Liver (tissue), 9 donors: ENCODE measurements around the gene TLNRD1. TPM values are rescaled to one million over a fixed set of nuclear protein-coding genes. Genes with fewer than 3 reads are reported as not detected.

ENCODE experiments used
- DNase-seq: peaks from one replicate; pipeline ENCODE4 v3.0.0-alpha.2; 2017; ENCODE audit warnings: low spot score
- H3K27ac ChIP-seq, 2 donors: one replicate each; pipeline ENCODE4 v1.7.0; 2013; ENCODE audit warnings: inconsistent platforms in 2 of 2, low read length in 2 of 2, control low read depth in 1 of 2, low read depth in 1 of 2, mild to moderate bottlenecking in 1 of 2
- H3K27me3 ChIP-seq, 4 donors: one replicate each; pipeline versions ENCODE4 v1.6.1 to v1.7.0; 2013; ENCODE audit warnings: low read length in 3 of 4, inconsistent platforms in 1 of 4, mild to moderate bottlenecking in 1 of 4, moderate library complexity in 1 of 4; ENCODE audit not compliant: control insufficient read depth in 4 of 4, insufficient read depth in 4 of 4
- H3K36me3 ChIP-seq, 4 donors: one replicate each; pipeline versions ENCODE4 v1.6.1 to v1.7.0; 2013; ENCODE audit warnings: low read length in 3 of 4, mild to moderate bottlenecking in 3 of 4, low read depth in 1 of 4, moderate library complexity in 1 of 4; ENCODE audit not compliant: control insufficient read depth in 4 of 4, insufficient read depth in 3 of 4
- H3K4me1 ChIP-seq, 4 donors: one replicate each; pipeline versions ENCODE4 v1.6.1 to v1.7.0; 2013; ENCODE audit warnings: low read length in 3 of 4, mild to moderate bottlenecking in 3 of 4, moderate library complexity in 1 of 4; ENCODE audit not compliant: control insufficient read depth in 4 of 4, insufficient read depth in 4 of 4
- H3K4me3 ChIP-seq, 3 donors: one replicate each; pipeline versions ENCODE4 v1.6.1 to v1.7.0; 2013; ENCODE audit warnings: low read length in 3 of 3, control low read depth in 1 of 3, low read depth in 1 of 3, mild to moderate bottlenecking in 1 of 3
- H3K9ac ChIP-seq, 2 donors: one replicate each; pipeline ENCODE4 v1.7.0; 2013; ENCODE audit warnings: low read length in 2 of 2, mild to moderate bottlenecking in 2 of 2, moderate library complexity in 2 of 2, control low read depth in 1 of 2, low read depth in 1 of 2
- H3K9me3 ChIP-seq, 4 donors: one replicate each; pipeline versions ENCODE4 v1.6.1 to v1.7.0; 2013; ENCODE audit warnings: low read length in 3 of 4; ENCODE audit not compliant: control insufficient read depth in 4 of 4
- EGR1 ChIP-seq, 2 donors: IDR thresholded peaks; 2 replicates each; pipeline ENCODE4 v1.6.1; 2016 to 2018; ENCODE audit warnings: antibody characterized with exemption in 2 of 2, low read depth in 2 of 2
- FOXA2 ChIP-seq: IDR thresholded peaks from 2 replicates; pipeline ENCODE4 v1.6.1; 2016; ENCODE audit warnings: antibody characterized with exemption
- HNF4A ChIP-seq, 2 donors: conservative IDR thresholded peaks; 2 replicates each; pipeline ENCODE4 v1.6.1; 2016; ENCODE audit warnings: antibody characterized with exemption in 2 of 2, mild to moderate bottlenecking in 2 of 2
- NR2F2 ChIP-seq: IDR thresholded peaks from 2 replicates; pipeline ENCODE4 v1.6.1; 2016; ENCODE audit warnings: antibody characterized with exemption
- RXRA ChIP-seq, 2 donors: IDR thresholded peaks; 2 replicates each; pipeline ENCODE4 v1.6.1; 2017 to 2018; ENCODE audit warnings: antibody characterized with exemption in 2 of 2, mild to moderate bottlenecking in 1 of 2
- SP1 ChIP-seq: IDR thresholded peaks from 2 replicates; pipeline ENCODE4 v1.6.1; 2018; ENCODE audit warnings: antibody characterized with exemption, mild to moderate bottlenecking
- TAF1 ChIP-seq: conservative IDR thresholded peaks from 2 replicates; pipeline ENCODE4 v1.6.1; 2016; ENCODE audit warnings: antibody characterized with exemption, mild to moderate bottlenecking
- WGBS: extraction: QIAGEN DNeasy Blood & Tissue Kit; methylation state at CpG from one replicate; pipeline ENCODE4 v1.1.7; 2013; 5-methylcytosine and 5-hydroxymethylcytosine counted together
- polyA plus RNA-seq, 2 donors: library from polyadenylated mRNA; stranded (reverse) in 1 of 2; unstranded in 1 of 2; fragments of 200-250 nt in 1 of 2; fragments of >200 nt in 1 of 2; fragmentation: Nextera tagmentation in 1 of 2; extraction: Ambion mirVana in 1 of 2; gene quantifications; one replicate each; pipeline versions ENCODE4 v1.2.1 to v1.2.3, GENCODE V29; 2013 to 2015
- total RNA-seq, 2 donors: library from RNA; depleted of rRNA; stranded (reverse); fragments of >200 nt; gene quantifications; one replicate each; pipeline ENCODE4 v1.2.3, GENCODE V29; 2014
- TF ChIP-seq, protein P1 (sequence below): IDR thresholded peaks from 2 replicates; pipeline ENCODE4 v1.6.1; 2016; ENCODE audit warnings: antibody characterized with exemption, mild to moderate bottlenecking
- TF ChIP-seq, protein P2 (sequence below): IDR thresholded peaks from 2 replicates; pipeline ENCODE4 v1.6.1; 2016; ENCODE audit warnings: antibody characterized with exemption
- TF ChIP-seq, protein P3 (sequence below): IDR thresholded peaks from 2 replicates; pipeline ENCODE4 v1.6.1; 2016; ENCODE audit warnings: antibody characterized with exemption
- TF ChIP-seq, protein P4 (sequence below): IDR thresholded peaks from 2 replicates; pipeline ENCODE4 v1.6.1; 2016; ENCODE audit warnings: antibody characterized with exemption
- donor health status: healthy.
- donor health status: healthy.
- donor health status: healthy.
- donor health status: healthy.
- donor health status: healthy.

Gene TLNRD1
- total and polyA plus RNA-seq, 4 donors, result 1.1 to 5.8 (median 3.2) TPM

DNA sequence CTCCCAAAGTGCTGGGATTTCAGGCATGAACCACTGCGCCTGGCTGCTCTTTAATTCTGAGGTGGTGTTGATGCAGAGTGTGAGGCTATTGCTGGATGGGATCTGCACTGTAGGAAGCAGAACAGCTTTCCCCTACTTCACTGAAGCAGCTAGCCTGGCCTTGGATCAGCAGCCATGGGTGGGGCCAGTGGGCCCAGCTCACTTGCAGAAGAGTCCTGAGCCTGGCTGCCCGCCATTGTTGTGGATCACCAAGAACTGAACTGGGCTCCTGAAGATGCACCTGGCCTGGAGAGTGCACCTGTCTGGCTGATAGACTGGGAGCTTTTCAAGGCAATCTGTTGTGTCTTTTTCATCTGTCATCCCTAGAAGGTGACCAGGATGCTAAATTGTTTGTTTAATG is 11.9 kb downstream of the TLNRD1 start (continued):
- TF ChIP-seq, protein P1, sequence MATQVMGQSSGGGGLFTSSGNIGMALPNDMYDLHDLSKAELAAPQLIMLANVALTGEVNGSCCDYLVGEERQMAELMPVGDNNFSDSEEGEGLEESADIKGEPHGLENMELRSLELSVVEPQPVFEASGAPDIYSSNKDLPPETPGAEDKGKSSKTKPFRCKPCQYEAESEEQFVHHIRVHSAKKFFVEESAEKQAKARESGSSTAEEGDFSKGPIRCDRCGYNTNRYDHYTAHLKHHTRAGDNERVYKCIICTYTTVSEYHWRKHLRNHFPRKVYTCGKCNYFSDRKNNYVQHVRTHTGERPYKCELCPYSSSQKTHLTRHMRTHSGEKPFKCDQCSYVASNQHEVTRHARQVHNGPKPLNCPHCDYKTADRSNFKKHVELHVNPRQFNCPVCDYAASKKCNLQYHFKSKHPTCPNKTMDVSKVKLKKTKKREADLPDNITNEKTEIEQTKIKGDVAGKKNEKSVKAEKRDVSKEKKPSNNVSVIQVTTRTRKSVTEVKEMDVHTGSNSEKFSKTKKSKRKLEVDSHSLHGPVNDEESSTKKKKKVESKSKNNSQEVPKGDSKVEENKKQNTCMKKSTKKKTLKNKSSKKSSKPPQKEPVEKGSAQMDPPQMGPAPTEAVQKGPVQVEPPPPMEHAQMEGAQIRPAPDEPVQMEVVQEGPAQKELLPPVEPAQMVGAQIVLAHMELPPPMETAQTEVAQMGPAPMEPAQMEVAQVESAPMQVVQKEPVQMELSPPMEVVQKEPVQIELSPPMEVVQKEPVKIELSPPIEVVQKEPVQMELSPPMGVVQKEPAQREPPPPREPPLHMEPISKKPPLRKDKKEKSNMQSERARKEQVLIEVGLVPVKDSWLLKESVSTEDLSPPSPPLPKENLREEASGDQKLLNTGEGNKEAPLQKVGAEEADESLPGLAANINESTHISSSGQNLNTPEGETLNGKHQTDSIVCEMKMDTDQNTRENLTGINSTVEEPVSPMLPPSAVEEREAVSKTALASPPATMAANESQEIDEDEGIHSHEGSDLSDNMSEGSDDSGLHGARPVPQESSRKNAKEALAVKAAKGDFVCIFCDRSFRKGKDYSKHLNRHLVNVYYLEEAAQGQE, result no peak

DNA sequence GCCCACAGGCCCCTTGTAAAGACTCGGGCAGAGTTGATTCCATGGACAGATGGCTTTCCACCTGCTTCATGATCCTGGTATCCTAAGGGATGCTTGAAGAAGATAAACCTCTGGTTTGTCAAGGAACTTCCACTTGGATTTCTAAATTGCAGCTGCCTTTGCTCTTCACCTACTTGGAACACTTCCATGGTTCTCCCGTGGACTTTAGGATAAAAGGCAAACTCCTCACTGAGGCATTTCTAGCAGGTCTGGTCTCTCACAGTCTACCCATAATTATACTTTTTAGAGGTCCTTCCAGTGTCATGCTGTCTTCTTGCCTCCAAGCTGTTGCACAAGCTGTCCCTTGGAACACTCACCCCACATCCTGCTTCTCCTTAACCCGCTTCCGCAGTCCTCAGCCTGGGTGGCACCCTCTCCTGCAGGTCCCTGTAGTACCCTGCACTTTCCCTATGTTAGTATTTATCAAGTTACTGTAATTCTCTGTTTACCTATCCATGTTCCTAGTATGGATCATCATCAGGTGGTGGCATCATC is 12.7 kb downstream of the TLNRD1 start:
- Histone ChIP-seq H3K9me3 (no peaks in the 10 kb centered on the region), H3K36me3 (no peaks in the 10 kb centered on the region), H3K27ac (peak overlapping the region in 1 of 2 donors; percentile 38), H3K9ac (no peak overlapping the region), H3K27me3 (no peaks in the 10 kb centered on the region), H3K4me3 (no peak overlapping the region), H3K4me1 (peaks cover 6 to 24% (median 21%) of the 10 kb centered on the region in 4 donors)
- no peak for DNase-seq
- 54% methylated on average over 4 of the region's 4 CpGs for WGBS
- TF ChIP-seq SP1, result peak; percentile 69
- no peak for TF ChIP-seq EGR1 (IDR thresholded peaks at IDR 0.05; ENCODE audit: low read depth in 2 of 2)
- TF ChIP-seq, protein P1, result no peak
- no peak for TF ChIP-seq FOXA2
- TF ChIP-seq, protein P2, sequence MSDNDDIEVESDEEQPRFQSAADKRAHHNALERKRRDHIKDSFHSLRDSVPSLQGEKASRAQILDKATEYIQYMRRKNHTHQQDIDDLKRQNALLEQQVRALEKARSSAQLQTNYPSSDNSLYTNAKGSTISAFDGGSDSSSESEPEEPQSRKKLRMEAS, result no peak
- no peak for TF ChIP-seq TAF1
- peak; percentile 77 to 82 for TF ChIP-seq HNF4A (conservative IDR thresholded peaks at IDR 0.05)
- no peak for TF ChIP-seq NR2F2
- TF ChIP-seq RXRA (IDR thresholded peaks at IDR 0.05), result peak; percentile 51 to 66

DNA sequence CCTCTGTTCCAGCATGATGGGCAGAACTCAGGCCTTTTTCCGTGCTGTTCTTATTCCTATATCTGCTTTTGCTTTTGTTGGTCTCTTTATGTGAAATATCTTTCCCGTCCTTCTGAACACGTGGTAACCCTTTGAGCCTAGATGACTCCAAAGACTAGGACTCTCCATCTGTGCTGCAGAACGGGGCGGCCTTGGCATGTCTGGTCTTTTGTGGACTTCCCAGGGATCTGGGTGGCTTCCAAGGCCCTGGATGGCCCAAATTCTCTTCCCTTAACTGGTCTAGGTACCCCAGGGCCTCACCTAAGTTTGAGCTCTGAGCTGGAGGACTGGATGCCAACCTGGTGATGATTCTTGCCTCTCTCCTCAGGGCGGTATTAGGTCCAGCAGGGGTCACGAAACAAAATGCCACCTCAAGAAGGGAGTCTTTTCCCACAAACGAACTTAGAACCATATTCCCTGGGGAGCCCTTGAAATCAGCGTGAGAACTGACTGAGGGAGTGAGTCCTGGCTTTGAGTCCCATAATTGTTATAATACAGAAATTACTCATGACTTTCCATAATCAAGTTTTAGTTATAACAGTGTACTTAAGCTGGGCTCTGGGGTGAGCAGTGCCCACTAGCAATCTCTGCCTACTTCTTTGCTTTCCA is 13.8 kb downstream of the TLNRD1 start:
- Histone ChIP-seq H3K27me3 (no peaks in the 10 kb centered on the region), H3K9me3 (no peaks in the 10 kb centered on the region), H3K9ac (no peak overlapping the region), H3K36me3 (no peaks in the 10 kb centered on the region), H3K4me3 (no peak overlapping the region), H3K4me1 (peaks cover 6 to 24% (median 21%) of the 10 kb centered on the region in 4 donors), H3K27ac (no peak overlapping the region)
- DNase-seq, result no peak
- 93% methylated on average over 9 of the region's 9 CpGs for WGBS
- TF ChIP-seq, protein P2, result no peak
- TF ChIP-seq, protein P3, sequence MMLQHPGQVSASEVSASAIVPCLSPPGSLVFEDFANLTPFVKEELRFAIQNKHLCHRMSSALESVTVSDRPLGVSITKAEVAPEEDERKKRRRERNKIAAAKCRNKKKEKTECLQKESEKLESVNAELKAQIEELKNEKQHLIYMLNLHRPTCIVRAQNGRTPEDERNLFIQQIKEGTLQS, result no peak
- TF ChIP-seq, protein P4, sequence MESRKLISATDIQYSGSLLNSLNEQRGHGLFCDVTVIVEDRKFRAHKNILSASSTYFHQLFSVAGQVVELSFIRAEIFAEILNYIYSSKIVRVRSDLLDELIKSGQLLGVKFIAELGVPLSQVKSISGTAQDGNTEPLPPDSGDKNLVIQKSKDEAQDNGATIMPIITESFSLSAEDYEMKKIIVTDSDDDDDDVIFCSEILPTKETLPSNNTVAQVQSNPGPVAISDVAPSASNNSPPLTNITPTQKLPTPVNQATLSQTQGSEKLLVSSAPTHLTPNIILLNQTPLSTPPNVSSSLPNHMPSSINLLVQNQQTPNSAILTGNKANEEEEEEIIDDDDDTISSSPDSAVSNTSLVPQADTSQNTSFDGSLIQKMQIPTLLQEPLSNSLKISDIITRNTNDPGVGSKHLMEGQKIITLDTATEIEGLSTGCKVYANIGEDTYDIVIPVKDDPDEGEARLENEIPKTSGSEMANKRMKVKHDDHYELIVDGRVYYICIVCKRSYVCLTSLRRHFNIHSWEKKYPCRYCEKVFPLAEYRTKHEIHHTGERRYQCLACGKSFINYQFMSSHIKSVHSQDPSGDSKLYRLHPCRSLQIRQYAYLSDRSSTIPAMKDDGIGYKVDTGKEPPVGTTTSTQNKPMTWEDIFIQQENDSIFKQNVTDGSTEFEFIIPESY, result no peak
